NCI-H226 (cell line): ENCODE measurements around the gene NACC2.
"Not testable (repeated sequence)": the region's sequence is repeated elsewhere in the genome, so short reads cannot be mapped to it uniquely, and the experiment has no call there.

ENCODE experiments used
- DNase-seq: peaks from one replicate; pipeline ENCODE4 v3.0.0-alpha.2; 2015

The NACC2 gene

DNA sequence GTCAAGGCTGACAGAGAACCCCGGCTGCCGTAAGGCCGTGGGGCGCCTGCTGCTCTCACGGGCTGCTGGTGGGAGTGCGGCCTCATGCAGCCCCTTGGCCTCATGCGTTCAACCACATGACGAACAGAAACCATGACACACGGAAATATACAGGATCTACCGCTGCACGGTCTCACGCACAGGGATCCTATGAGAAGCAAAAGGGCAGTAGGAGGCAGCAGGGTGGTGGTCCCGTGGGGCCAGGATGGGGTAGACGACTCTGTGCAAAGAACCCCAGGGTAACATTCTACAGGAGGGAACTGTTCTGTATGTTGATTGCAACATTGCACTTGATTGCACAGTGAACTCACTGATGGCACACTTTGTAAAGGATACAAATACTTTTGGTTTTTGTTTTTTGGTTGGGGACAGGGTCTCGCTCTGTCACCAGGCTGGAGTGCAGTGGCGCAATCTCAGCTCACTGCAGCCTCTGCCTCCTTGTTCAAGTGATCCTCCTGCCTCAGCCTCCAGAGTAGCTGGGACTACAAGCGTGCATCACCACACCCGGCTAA lies 51.6 kb downstream of the NACC2 start:
- DNase-seq: no peak

DNA sequence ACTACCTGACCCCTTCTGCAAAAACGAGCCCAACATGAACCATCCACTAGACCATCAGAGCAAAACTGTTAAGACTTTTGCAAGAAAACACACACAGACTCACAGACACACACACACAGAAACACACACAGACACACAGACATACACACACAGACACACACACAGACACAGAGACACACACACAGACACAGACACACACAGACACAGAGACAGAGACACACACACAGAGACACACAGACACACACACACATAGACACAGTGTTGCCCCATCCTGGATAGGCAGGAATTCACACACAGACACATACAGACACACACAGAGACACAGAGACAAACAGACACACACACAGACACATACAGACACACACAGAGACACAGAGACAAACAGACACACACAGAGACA lies 52.5 kb downstream of the NACC2 start:
- DNase-seq: no peak

DNA sequence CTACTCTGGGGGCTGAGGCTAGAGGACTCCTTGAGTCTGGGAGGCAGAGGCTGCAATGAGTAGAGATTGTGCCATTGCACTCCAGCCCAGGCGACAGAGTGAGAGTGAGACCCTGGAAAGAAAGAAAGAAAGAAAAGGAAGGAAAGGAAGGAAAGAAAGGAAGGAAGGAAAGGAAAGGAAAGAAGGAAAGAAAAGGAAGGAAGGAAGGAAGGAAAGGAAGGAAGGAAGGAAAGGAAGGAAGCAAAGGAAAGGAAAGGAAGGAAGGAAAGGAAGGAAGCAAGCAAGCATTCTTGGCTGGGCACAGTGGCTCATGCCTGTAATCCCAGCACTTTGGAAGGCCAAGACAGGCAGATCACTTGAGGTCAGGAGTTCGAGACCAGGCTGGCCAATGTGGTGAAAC lies 54.2 kb downstream of the NACC2 start:
- not testable (repeated sequence) for DNase-seq

DNA sequence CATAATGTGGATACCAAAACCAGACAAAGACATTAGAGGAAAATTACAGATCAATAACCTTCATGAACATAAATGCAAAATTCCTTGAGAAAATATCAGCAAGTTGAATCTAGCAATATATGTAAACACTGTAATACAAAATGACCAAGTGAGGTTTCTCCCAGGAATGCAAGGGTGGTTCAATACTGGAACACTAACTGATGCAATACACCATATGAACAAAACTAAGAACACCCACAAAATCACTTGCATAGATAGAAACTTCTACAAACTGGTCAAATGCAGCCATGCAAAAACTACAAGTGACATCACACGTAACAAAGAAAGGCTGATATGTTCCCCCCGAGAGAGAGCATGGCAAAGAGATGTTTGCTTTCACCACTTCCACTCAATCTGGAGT lies 55.6 kb downstream of the NACC2 start:
- no peak for DNase-seq

DNA sequence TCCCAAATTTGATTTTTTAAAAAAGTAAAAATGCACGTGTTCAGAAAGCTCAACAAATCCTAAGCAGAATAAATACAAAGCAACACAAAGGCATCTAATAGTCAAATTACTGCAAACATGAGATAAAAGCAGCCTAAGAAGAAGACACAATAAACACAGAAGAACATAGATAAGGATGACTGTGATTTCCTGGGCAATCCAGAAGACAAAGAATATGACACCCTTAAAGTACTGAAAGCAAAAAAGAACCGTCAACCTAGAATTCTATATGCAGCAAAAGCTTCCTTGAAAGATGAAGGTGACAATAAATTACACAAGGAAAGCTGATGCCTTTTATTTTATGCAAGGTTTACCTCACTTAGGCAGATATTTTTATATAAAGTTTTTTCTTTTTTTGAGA lies 58.2 kb downstream of the NACC2 start:
- DNase-seq: no peak

DNA sequence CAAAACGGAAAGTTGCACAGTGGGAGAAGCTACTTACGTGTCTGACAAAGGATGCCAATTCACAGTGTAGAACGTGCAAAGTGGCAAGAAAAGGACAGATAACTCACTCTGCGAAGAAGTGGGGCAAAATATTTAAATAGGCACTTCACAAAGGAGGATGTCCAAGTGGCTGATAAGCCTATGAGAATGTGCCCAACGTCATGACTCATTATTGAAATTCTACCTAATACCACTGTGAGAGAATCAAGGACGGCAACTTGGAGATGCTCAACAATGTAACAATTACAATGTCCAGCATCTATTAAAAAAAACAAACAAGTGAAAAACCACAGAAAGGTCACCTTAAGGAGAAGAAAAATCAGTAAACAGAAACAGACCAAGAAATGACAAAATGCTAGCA lies 59.0 kb downstream of the NACC2 start:
- no peak for DNase-seq

DNA sequence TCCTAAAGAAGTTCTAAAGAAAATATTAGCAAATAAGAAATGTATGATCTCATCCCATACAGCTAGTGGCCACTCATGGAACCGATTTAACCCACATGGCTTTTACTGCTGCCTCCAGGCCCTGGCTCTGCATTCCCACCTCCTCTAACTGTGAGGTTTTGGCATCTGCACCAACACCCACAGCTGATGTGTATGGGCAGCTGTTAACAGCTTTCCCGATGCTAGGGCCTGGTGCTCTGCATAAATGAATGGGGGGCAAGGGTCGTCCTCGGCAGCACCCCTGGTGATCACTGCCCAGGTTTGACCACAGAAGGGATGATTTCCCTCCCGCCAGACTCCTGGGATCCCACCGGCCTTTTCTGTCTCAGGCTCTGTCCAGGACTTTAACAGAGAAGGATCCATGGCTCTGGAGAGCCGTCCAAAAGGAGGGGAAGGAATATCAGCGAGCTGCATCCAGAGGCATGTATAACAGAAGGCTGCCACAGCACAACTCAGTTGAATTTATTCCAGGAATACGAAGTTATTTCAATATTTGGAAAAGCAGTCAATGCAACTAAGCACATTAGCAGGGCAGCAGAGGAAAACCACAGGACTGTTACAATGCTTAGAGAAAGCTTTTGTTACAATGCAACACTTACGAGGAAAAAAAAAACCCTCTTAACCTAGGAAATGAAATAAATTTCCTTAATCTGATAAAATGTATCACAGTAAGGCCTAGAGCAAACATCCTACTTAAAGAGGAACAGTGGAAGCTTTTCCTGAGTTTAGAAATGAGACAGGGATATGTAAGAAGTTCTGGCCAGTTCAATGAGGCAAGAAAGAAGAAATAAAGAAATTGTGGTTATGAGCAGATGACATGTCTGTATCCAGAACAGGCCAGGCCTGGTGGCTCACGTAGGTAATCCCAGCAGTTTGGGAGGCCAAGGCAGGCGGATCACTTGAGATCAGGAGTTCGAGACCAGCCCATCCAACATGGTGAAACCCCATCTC lies 63.1 kb downstream of the NACC2 start:
- DNase-seq: no peak

DNA sequence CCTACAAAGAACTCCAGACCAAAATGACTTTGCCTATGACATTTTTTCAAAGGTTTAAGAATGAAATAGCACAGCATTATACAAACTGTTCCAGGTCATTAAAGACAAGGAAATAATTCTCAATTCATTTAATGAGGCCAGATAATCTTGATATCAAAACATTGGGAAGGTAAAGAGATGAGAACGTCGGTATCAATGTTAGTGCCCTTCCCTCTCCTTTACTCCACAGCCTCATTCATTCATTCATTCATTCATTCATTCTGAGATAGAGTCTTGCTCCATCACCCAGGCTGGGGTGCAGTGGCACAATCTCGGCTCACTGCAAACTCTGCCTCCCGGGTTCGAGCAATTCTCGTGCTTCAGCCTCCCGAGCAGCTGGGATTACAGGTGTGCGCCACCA lies 64.0 kb downstream of the NACC2 start:
- no peak for DNase-seq

DNA sequence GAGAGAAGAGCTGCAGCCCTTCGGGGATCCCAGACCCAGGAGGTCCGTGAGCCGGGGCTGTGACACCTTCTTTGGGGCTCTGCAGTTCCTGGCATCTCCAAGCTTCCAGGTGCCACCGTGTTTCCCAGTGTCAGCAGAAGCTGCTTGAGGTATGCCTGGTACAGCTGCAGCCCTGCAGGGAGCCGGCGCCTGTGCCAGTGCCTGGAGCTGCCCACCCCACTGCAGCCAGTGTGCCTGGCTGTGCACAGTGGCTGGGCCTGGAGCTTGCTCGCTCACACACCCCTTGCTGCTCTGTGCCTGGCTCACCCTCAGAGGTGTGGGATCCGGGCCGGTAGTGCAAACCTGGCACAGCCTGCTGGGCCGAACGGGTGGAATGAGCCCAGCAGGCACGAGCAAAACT lies 65.5 kb downstream of the NACC2 start:
- no peak for DNase-seq

DNA sequence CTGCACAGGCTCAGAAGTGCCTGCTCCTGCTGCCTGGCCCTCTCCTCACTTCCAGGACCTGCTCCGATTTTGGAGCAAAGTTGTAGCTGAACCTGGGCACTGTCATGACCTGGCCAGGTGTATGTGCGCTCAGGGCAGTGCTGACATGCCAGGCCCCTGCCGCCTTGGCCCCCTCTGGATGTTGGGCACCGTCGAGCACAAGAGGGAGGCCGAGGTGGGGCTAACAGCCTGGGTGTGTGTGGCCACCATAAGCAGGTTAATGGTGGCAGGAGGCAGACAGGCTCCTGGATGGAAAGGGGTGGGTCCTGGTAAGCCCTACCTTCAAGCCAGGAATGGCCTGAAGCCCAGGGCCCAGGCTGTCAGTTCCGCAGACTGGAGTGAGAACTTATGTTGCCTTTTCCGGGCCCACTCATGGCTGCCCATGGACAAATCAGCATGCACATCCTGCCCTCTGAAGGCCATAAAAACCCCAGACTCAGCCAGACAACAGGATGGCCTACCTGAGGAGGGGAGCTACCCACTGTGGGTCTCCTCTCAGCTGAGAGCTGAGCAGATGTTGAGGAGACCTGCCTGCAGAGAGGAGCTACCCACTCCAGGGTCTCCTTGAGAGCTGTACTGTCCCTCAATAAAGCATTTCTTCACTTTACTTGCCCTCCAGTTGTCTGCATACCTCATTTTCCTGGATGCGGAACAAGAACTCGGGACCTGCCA lies 66.2 kb downstream of the NACC2 start:
- DNase-seq: no peak

DNA sequence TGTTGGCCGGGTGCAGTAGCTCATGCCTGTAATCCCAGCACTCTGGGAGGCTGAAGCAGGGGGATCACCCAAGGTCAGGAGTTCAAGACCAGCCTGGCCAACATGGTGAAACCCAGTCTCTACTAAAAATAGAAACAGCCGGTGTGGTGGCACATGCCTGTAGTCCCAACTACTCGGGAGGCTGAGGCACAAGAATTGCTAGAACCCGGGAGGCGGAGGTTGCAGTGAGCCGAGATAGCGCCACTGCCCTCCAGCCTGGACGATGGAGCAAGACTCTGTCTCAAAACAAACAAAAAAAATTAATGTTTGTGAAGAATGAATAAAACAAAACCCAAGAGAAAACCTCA lies 68.2 kb downstream of the NACC2 start:
- DNase-seq: not testable (repeated sequence)

DNA sequence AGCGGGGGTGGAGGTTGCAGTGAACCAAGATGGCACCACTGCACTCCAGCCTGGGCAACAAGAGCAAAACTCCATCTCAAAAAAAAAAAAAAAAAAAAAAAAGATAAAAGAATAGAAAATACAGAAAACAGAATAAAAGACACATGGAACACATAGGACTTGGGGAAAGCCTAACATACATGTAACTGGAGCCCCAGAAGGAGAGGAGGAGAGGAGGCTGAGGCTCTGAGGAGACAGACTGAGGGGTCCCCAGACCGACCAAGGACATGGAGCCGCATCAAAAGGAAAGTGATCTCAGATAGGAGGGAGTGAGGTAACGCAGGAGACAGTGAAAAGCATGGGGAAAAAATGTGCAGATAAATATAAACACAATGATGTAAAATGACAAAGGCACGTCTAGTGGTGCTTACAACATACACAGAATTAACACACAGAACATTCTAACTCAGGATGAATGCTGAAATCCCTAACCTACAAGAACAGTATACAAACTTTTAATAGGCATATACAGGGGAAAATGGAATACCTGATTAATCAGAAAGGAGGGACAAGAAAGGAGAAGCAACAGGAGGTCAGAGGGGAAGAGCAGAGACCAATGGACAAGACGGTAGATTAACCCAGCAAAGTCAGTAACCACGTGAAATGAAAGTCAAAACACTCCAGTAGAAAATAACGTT lies 68.7 kb downstream of the NACC2 start:
- no peak for DNase-seq

DNA sequence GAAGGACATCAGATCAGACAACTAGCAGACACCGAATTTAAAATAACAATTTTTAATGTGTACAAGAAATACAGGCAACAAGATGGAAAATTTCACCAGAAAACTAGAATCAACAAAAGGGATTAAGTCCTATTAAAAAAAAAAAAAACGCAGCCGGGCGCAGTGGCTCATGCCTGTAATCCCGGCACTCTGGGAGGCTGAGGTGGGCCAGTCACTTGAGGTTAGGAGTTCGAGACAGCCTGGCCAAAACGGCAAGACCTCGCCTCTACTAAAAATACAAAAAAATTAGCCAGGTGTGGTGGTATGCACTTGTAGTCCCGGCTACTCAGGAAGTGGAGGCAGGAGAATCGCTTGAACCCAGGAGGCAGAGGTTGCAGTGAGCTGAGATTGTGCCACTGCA lies 69.6 kb downstream of the NACC2 start:
- no peak for DNase-seq

DNA sequence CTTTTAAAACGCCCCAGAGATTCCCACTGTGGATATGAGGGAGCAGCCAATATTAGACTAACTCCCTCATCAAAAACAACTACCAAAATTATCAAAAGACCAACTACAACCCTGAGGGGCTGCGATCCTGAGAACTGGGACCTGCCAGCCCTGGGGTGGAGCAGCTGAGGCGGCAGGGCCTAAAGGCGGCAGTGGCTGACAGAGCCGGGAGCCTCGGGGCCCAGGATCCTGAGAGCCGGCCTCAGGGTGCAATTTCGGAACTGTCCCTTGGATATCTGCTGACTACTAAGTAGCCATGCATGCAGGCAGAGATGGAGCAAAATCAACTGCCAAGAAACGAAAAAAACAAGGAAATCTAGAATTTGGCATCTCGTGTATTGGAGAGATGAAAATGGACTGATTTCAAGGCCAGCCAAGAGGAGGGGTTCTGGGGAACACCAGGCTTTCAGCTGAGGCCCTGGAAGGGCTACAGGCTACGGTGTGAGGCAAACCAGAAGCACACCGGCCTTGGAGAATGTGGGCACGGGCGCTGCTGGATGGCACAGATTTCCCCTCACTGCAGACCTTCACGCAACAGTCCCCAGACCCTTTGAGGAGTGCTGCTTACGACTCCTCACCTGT lies 70.3 kb downstream of the NACC2 start:
- DNase-seq: no peak

DNA sequence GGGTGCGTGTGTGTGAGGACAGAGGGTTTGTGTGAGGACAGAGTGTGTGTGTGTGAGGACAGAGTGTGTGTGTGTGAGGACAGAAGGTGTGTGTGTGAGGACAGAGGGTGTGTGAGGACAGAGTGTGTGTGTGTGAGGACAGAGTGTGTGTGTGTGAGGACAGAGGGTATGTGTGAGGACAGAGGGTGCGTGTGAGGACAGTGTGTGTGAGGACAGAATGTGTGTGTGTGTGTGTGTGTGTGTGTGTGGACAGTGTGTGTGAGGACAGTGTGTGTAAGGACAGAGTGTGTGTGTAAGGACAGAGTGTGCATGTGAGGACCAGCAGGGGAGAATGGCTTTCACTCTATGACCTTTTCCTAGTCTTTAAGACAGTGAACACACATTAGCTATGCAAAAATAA lies 70.8 kb downstream of the NACC2 start:
- DNase-seq: no peak

DNA sequence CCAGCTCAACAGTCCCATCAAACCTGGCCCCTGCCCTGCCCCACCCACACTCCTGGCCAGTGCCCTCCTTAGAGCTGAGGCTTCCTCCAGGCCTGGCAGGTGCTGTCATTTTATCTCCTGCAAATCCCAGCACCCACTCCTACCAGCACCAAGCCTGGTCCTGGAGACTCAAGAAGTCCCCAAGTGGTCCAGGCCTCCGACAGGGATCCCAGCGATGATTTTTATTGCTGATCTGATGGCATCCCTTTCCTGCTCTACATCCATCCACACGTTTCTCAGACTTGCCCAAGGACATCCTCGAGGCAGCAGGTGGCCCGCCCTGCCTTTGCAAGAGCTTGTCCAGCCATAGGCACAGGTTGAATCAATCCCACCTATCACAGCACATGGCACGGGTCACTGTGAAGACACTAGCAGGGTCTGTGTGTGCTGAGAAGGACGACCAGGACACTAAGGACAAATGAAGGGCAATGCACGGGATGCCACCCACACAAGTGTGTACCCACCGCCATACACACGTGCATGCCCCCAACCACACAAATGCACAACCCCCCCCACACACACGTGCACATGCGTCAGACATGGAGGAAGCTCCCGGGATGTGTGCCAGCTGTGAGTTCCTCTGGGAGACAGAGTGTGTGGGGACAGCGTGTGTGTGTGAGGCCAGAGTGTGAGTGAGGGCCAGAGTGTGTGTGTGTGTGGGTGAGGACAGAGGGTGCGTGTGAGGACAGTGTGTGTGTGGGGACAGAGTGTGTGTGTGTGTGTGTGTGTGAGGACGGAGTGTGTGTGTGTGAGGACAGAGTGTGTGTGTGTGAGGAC lies 71.5 kb downstream of the NACC2 start:
- no peak for DNase-seq

DNA sequence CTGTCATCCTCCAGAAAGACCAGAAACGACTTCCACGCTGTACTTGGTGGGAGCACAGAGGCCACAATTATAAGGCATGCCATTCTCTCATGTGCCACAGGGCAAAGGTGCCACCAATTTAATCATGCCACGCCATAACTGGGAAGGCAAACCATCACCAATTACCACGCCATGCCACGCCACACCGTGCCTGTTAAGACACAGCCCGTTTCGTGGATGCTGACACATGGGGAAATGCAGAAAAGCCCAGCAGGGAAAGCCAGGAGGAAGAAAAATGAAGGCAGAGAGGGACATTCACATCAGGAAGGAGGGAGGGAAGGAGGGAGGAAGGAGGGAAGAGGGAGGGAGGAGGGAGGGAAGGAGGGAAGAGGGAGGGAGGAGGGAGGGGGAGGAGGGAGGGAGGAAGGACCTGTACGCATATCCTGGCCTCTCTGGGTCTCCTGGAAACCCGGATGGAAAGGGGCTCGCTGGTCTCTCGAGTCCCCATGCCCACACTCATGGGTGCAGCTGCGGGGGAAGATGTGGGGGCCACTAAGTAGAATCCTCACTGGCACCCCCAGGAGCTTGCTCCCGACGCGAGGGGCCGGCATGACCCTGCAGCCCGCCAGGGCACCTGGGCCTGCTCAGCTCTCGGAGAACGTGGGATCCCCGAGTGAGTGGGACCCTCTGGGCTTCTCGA lies 72.2 kb downstream of the NACC2 start:
- DNase-seq: no peak

DNA sequence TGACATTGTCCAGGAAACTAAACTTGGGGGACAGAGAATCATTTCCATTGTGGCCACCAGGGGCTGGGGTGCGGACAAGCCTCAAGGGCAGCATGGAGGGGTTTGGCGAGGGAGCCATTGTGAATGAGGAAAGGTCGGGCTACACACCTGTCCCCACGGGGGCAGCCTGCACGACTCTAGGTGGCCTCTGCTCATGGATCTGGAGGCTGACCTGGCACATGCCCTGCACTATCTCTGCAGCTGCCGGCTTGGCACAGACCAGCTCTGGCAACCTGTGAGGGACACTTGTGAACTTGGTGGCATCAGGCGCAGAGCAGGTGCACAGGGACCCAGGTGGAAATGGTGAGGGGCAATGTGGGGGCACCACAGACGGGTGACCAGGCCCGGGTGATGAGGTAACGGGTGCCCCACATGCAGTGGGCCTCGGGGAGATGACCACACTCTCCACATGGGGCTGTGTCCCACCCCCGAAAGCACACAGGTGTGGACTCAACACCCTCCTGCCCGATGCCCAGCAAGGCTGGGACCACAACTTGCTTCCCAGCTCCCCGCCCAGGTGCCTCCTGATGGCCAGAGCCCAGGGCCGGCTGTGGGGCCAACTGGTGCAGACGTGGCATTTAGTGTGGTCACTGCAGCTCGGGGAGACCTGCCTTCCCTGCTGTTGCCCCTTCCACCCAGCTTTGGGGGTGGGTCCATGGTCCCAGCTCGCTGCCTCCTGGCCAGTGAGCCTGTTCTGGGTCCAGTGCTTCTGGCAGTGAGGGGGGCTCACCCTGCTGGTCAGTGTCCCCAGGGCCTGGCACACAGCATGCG lies 73.0 kb downstream of the NACC2 start:
- no peak for DNase-seq

DNA sequence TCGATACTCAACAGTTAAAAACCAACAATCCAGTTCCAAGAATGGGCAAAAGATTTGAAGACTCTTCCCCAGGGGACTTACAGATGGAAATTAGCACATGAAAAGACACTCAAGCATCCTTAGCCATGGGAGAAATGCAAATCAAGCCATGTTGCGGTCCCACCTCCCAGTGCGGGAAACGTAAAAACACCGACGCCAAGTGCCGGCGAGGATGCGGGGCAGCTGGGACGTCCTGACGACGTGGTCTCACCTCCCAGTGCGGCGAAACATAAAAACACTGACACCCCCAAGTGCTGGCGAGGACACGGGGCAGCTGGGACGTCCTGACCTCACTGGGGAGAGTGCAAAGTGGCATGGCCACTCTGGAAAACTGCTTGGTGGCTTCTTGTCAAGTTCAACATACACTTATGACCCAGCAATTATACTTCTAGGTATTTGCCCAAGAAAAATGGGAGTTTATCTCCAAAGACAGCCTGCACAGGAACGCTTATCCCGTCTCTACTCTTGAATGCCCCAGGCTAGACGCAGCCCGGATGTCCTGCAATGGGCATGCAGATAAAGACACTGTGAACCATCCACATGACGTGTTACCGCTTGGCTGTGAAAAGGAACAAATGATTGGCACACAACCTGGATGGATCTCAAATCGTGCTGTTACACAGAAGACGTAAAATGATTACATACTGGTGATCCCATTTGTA lies 73.8 kb downstream of the NACC2 start:
- no peak for DNase-seq

DNA sequence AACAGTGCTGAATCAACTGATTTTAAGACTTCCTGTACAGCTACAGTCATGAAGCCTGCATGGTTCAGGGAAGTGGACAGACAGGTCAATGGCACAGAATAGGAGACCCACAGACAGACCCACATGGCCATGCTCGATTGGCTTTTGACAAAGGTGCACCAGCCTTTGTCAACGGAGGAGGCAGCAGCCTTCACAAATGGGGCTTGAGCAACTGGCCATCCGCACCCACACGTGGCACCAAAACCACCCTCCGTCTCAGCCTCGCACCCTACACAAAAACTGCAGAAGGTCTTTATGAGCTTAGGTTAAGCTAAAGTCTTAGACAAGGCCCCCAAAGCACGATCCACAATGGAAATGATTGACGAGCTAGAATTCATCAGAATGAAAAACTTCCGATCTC lies 74.4 kb downstream of the NACC2 start:
- DNase-seq: no peak
